Lung microvascular endothelial cell (primary cell): Measurements from ENCODE around the gene ZNF431. TPM values are rescaled to one million over a fixed set of nuclear protein-coding genes. Genes with fewer than 3 reads are reported as not detected.
"Not testable (repeated sequence)": the region's sequence is repeated elsewhere in the genome, so short reads cannot be mapped to it uniquely, and the experiment has no call there.

Experiments used
- DNase-seq, 2 donors: peaks; one replicate each; pipeline versions ENCODE4 v3.0.0 to v3.0.0-alpha.2; 2010; ENCODE audit warnings: low read depth in 2 of 2
- total RNA-seq: library from RNA; depleted of rRNA; stranded (reverse); fragments of >200 nt; gene quantifications from 2 replicates; pipeline ENCODE4 v1.2.1, GENCODE V29; 2014

ZNF431 gene
- total RNA-seq, 1 donor from 2014 or later: 6.7 TPM

- no peak for DNase-seq
These were observed 2.0 kb downstream of the ZNF431 start for GRCh38 chr19:21143854-21144253.

GRCh38 chr19:21147540-21147939 lies 5.7 kb downstream of the ZNF431 start:
- DNase-seq: no peak

DNA sequence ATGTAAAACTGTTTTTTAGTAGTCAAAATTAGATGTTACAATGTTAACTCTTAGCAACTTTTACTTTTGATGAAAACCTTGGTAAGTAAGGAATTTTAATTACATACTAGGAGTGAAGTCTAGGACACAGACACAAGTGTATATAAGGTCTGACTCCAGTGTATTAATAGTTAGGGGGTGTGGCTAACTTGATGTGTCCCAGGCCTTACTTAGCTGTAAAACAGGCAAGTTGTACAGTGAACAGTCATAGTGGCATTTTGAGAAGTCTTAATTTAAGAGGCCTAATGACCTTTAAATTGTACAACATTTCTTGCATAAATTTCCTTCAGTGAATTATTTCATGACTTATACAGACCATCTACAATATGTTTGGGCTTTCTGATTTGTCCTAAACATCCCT lies 6.8 kb downstream of the ZNF431 start:
- no peak for DNase-seq

GRCh38 chr19:21149877-21150276 lies 8.0 kb downstream of the ZNF431 start:
- no peak for DNase-seq

- no peak for DNase-seq
These were observed 9.6 kb downstream of the ZNF431 start for GRCh38 chr19:21151460-21151859.

DNA sequence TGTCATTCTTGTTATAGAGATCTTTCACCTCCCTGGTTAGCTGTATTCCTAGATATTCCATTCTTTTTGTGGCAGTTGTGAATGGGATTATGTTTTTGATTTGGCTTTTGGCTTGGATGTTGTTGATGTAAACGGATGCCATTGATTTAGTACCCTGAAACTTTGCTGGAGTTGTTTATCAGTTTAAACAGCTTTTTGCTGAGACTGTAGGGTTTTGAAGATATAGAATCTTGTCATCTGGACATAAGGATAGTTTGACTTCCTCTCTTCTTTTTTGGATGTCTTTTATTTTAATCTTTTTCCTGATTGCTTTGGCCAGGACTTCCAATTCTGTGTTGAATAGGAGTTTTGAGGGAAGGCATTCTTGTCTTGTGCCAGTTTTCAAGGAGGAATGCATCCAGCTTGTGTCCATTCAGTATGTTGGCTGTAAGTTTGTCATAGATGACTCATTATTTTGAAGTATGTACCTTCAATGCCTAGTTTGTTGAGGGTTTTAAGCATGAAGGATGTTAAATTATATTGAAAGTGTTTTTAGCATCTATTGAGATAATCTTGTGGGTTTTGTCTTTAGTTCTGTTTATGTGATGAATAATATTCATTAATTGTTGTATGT lies 16.8 kb downstream of the ZNF431 start:
- peak in 1 of 2 donors; percentile 8 for DNase-seq

DNA sequence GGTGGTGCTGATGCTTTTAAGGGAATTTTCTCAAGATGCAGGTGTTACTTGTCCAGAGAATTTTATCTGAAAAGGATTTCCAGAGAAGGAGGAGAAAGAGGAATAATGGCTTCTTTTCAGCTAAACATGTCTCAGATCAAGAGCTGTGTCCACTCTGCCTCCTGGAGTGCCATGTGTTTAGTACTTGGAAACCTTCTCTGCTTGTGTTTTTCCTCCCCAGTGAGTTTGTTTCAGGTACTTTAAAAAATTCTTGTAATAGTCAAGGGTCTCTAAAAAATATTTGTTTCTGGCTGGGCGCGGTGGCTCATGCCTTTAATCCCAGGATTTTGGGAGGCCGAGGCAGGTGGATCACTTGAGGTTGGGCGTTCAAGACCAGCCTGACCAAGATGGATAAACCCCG lies 22.7 kb downstream of the ZNF431 start:
- DNase-seq: no peak

DNA sequence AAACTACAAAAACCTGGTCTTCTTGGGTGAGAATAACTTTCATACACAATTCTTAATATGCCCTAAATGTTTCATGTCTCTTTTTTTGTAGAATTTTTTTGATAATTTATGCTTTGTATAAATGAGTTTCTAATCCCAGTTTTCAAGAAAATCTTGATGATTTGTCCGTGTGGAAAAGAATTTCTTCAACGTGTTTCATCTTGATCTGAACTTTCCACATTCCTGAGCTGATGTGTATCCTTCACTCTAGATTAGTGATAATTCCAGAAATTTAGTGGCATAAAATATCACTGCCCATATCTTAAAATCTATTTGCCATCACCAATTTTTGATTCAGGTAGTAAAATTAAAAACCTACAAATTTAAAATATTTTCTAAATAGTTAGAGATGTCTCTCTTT lies 24.6 kb downstream of the ZNF431 start:
- no peak for DNase-seq

GRCh38 chr19:21197590-21198295 lies 55.9 kb downstream of the ZNF431 start:
- DNase-seq: no peak

GRCh38 chr19:21202865-21203494 lies 61.1 kb downstream of the ZNF431 start:
- DNase-seq: peak; percentile 20 to 54

- no peak for DNase-seq
These were observed 68.3 kb downstream of the ZNF431 start for GRCh38 chr19:21210037-21210621.

DNA sequence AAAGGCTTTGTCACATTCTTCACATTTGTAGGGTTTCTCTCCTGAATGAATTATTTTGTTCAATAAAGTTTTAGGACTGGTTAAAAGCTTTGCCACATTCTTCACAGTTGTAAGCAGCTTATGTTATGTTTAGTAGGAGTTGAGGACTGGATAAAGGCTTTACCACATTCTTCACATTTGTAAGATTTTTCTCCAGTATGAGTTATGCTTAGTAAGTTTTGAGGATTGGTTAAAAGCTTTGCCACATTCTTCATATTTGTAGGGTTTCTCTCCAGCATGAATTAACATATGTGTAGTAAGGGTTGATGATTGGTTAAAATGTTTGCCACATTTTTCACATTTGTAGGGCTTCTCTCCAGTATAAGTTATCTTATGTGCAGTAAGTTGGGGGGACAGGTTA lies 79.9 kb downstream of the ZNF431 start:
- DNase-seq: no peak

GRCh38 chr19:21229938-21230337 lies 88.1 kb downstream of the ZNF431 start:
- DNase-seq: not testable (repeated sequence)

- DNase-seq: no peak
These were observed 91.9 kb downstream of the ZNF431 start for GRCh38 chr19:21233691-21234090.

GRCh38 chr19:21236751-21237150 lies 94.9 kb downstream of the ZNF431 start:
- not testable (repeated sequence) for DNase-seq

DNA sequence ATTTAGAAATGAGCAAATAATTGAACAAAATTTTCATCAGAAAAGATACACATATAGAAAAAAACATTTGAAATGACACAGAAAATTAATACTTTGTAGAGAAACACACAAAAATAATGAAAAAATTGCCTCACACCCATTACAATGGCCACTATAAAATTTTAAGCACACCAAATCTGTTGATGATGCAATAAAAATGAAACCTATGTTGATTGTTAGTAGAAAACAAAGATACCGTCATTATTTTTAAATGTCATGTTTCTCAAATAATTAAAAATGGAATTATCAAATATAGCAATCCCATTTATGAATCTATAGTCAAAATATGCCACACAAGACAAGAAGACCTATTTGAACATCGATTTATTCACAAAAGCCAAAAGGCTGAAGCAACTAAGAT lies 96.8 kb downstream of the ZNF431 start:
- no peak for DNase-seq

Other genes with a start within 250 kb of the ZNF431 start
- 6.8 and 9.7 TPM in 2 replicates for gene ZNF85, start 218.8 kb upstream of the ZNF431 start, total RNA-seq
- 3.5 and 4.4 TPM in 2 replicates for gene ZNF430, start 121.4 kb upstream of the ZNF431 start, total RNA-seq
- 3.3 and 5.8 TPM in 2 replicates for gene ZNF714, start 59.8 kb upstream of the ZNF431 start, total RNA-seq
- 5.7 and 9.5 TPM in 2 replicates for gene ZNF708, start 187.4 kb downstream of the ZNF431 start, total RNA-seq
- 3.3 and 4.4 TPM in 2 replicates for gene ZNF738, start 217.0 kb downstream of the ZNF431 start, total RNA-seq